SJCRH30 (cell line): ENCODE measurements around the gene PLA2R1. TPM values are rescaled to one million over a fixed set of nuclear protein-coding genes. Genes with fewer than 3 reads are reported as not detected.
"Not testable (repeated sequence)": the region's sequence is repeated elsewhere in the genome, so short reads cannot be mapped to it uniquely, and the experiment has no call there.

Source experiments
- DNase-seq, 2 experiments: peaks; one replicate each; pipeline ENCODE4 v3.0.0-alpha.2; 2015 to 2020
- H3K27ac ChIP-seq: fragments of 250-450 bp; sonication (Bioruptor Pico); 2 replicates; pipeline ENCODE4 v1.5.1; 2020; ENCODE audit warnings: mild to moderate bottlenecking, moderate library complexity
- H3K27me3 ChIP-seq: fragments of 250-450 bp; sonication (Bioruptor Pico); 2 replicates; pipeline ENCODE4 v1.5.1; 2020; ENCODE audit warnings: mild to moderate bottlenecking, moderate library complexity
- H3K36me3 ChIP-seq: fragments of 250-450 bp; sonication (Bioruptor Pico); 2 replicates; pipeline ENCODE4 v1.5.1; 2020; ENCODE audit warnings: mild to moderate bottlenecking, moderate library complexity
- H3K4me1 ChIP-seq: fragments of 250-450 bp; sonication (Bioruptor Pico); 2 replicates; pipeline ENCODE4 v1.5.1; 2020; ENCODE audit warnings: mild to moderate bottlenecking, moderate library complexity
- H3K4me3 ChIP-seq: fragments of 250-450 bp; sonication (Bioruptor Pico); 2 replicates; pipeline ENCODE4 v1.5.1; 2020; ENCODE audit warnings: mild to moderate bottlenecking, moderate library complexity
- H3K9me3 ChIP-seq: fragments of 250-450 bp; sonication (Bioruptor Pico); replicated peaks from 2 replicates; pipeline ENCODE4 v1.5.1; 2020; ENCODE audit warnings: mild to moderate bottlenecking, moderate library complexity
- total RNA-seq: library from RNA; depleted of rRNA; stranded (reverse); fragments of >200 nt; shearing (Covaris generic); gene quantifications from 2 replicates; pipeline ENCODE4 v1.2.3, GENCODE V29; 2014

The PLA2R1 gene
- total RNA-seq, 1 experiment from 2014 or later, result not detected

GRCh38 chr2:159962513-159962912 lies 99.9 kb downstream of the PLA2R1 start:
- not testable (repeated sequence) for H3K27me3 ChIP-seq, H3K27ac ChIP-seq, DNase-seq, H3K36me3 ChIP-seq, H3K9me3 ChIP-seq, H3K4me1 ChIP-seq, H3K4me3 ChIP-seq

GRCh38 chr2:159961451-159961850 lies 101.0 kb downstream of the PLA2R1 start:
- H3K4me1 ChIP-seq, result no peaks in the 10 kb centered on the region; the same call in 1 of the 2 replicates
- no peak overlapping the region for H3K4me3 ChIP-seq
- DNase-seq, result no peak
- H3K9me3 ChIP-seq, result no peaks in the 10 kb centered on the region
- no peak overlapping the region for H3K27ac ChIP-seq
- no peaks in the 10 kb centered on the region for H3K36me3 ChIP-seq
- no peaks in the 10 kb centered on the region for H3K27me3 ChIP-seq

GRCh38 chr2:159961037-159961436 lies 101.4 kb downstream of the PLA2R1 start:
- H3K4me3 ChIP-seq, result no peak overlapping the region
- H3K36me3 ChIP-seq, result no peaks in the 10 kb centered on the region
- no peak overlapping the region for H3K27ac ChIP-seq
- DNase-seq, result no peak
- no peaks in the 10 kb centered on the region for H3K27me3 ChIP-seq
- no peaks in the 10 kb centered on the region; the same call in 1 of the 2 replicates for H3K4me1 ChIP-seq
- H3K9me3 ChIP-seq, result no peaks in the 10 kb centered on the region

GRCh38 chr2:159960414-159960813 lies 102.0 kb downstream of the PLA2R1 start:
- Histone ChIP-seq H3K9me3 (no peaks in the 10 kb centered on the region), H3K27me3 (no peaks in the 10 kb centered on the region), H3K4me3 (no peak overlapping the region), H3K4me1 (no peaks in the 10 kb centered on the region; the same call in 1 of the 2 replicates), H3K27ac (no peak overlapping the region), H3K36me3 (no peaks in the 10 kb centered on the region)
- DNase-seq, result no peak

GRCh38 chr2:159959136-159959535 lies 103.3 kb downstream of the PLA2R1 start:
- Histone ChIP-seq H3K9me3 (no peaks in the 10 kb centered on the region), H3K36me3 (no peaks in the 10 kb centered on the region), H3K4me3 (no peak overlapping the region), H3K4me1 (no peaks in the 10 kb centered on the region; the same call in 1 of the 2 replicates), H3K27me3 (no peaks in the 10 kb centered on the region), H3K27ac (no peak overlapping the region)
- no peak for DNase-seq

- no peaks in the 10 kb centered on the region for H3K36me3 ChIP-seq
- no peaks in the 10 kb centered on the region for H3K27me3 ChIP-seq
- no peak for DNase-seq
These were observed 109.1 kb downstream of the PLA2R1 start for GRCh38 chr2:159953136-159953823.

GRCh38 chr2:159946326-159946999 lies 116.0 kb downstream of the PLA2R1 start:
- Histone ChIP-seq H3K36me3 (no peaks in the 10 kb centered on the region), H3K4me1 (peaks cover 11% of the 10 kb centered on the region), H3K27ac (no peak overlapping the region), H3K27me3 (no peaks in the 10 kb centered on the region), H3K4me3 (no peak overlapping the region), H3K9me3 (no peaks in the 10 kb centered on the region)
- no peak for DNase-seq

More at GRCh38 chr2:159953136-159953823, 109.1 kb downstream of the PLA2R1 start:
- H3K4me3 ChIP-seq, result no peak overlapping the region
- no peaks in the 10 kb centered on the region for H3K9me3 ChIP-seq
- H3K4me1 ChIP-seq, result no peaks in the 10 kb centered on the region
- H3K27ac ChIP-seq, result no peak overlapping the region

GRCh38 chr2:159944874-159945273 lies 117.5 kb downstream of the PLA2R1 start:
- H3K9me3 ChIP-seq, result no peaks in the 10 kb centered on the region
- H3K27me3 ChIP-seq, result no peaks in the 10 kb centered on the region
- peaks cover 14% of the 10 kb centered on the region for H3K4me1 ChIP-seq
- DNase-seq, result no peak
- H3K4me3 ChIP-seq, result no peak overlapping the region
- H3K36me3 ChIP-seq, result no peaks in the 10 kb centered on the region
- no peak overlapping the region for H3K27ac ChIP-seq

- no peaks in the 10 kb centered on the region for H3K27me3 ChIP-seq
- H3K27ac ChIP-seq, result peak overlapping the region; percentile 31; the same call in 1 of the 2 replicates
- H3K4me1 ChIP-seq, result peaks cover 14% of the 10 kb centered on the region
- DNase-seq, result peak; percentile 9 to 62
- H3K9me3 ChIP-seq, result no peaks in the 10 kb centered on the region
- H3K4me3 ChIP-seq, result no peak overlapping the region
- H3K36me3 ChIP-seq, result no peaks in the 10 kb centered on the region
These were observed 120.3 kb downstream of the PLA2R1 start for GRCh38 chr2:159942146-159942545.

GRCh38 chr2:159941729-159942128 lies 120.7 kb downstream of the PLA2R1 start:
- no peaks in the 10 kb centered on the region for H3K9me3 ChIP-seq
- H3K4me1 ChIP-seq, result peaks cover 14% of the 10 kb centered on the region
- no peaks in the 10 kb centered on the region for H3K36me3 ChIP-seq
- H3K4me3 ChIP-seq, result no peak overlapping the region
- DNase-seq, result peak in 1 of 2 experiments; percentile 15
- H3K27ac ChIP-seq, result peak overlapping the region; percentile 31; the same call in 1 of the 2 replicates
- no peaks in the 10 kb centered on the region for H3K27me3 ChIP-seq

GRCh38 chr2:159939946-159940345 lies 122.5 kb downstream of the PLA2R1 start:
- Histone ChIP-seq H3K9me3 (no peaks in the 10 kb centered on the region), H3K4me3 (no peak overlapping the region), H3K36me3 (no peaks in the 10 kb centered on the region), H3K4me1 (peaks cover 14% of the 10 kb centered on the region), H3K27ac (no peak overlapping the region), H3K27me3 (no peaks in the 10 kb centered on the region)
- DNase-seq, result peak in 1 of 2 experiments; percentile 46

- DNase-seq, result no peak
- no peak overlapping the region for H3K4me3 ChIP-seq
- no peaks in the 10 kb centered on the region for H3K9me3 ChIP-seq
These were observed 124.0 kb downstream of the PLA2R1 start for GRCh38 chr2:159938395-159938794.

GRCh38 chr2:159936471-159936870 lies 125.9 kb downstream of the PLA2R1 start:
- peak; percentile 32 to 48 for DNase-seq
- H3K4me1 ChIP-seq, result peaks cover 3% of the 10 kb centered on the region; the same call in 1 of the 2 replicates
- H3K36me3 ChIP-seq, result no peaks in the 10 kb centered on the region

More at GRCh38 chr2:159938395-159938794, 124.0 kb downstream of the PLA2R1 start:
- Histone ChIP-seq H3K4me1 (peaks cover 14% of the 10 kb centered on the region), H3K36me3 (no peaks in the 10 kb centered on the region), H3K27ac (no peak overlapping the region), H3K27me3 (no peaks in the 10 kb centered on the region)

GRCh38 chr2:159933727-159934049 lies 128.7 kb downstream of the PLA2R1 start:
- Histone ChIP-seq H3K27ac (no peak overlapping the region), H3K9me3 (no peaks in the 10 kb centered on the region), H3K36me3 (no peaks in the 10 kb centered on the region), H3K4me3 (no peak overlapping the region), H3K4me1 (no peaks in the 10 kb centered on the region), H3K27me3 (no peaks in the 10 kb centered on the region)
- no peak for DNase-seq

More at GRCh38 chr2:159936471-159936870, 125.9 kb downstream of the PLA2R1 start:
- Histone ChIP-seq H3K27ac (no peak overlapping the region), H3K4me3 (no peak overlapping the region), H3K27me3 (no peaks in the 10 kb centered on the region), H3K9me3 (no peaks in the 10 kb centered on the region)

- H3K9me3 ChIP-seq, result no peaks in the 10 kb centered on the region
- H3K4me3 ChIP-seq, result no peak overlapping the region
- no peak overlapping the region for H3K27ac ChIP-seq
- DNase-seq, result no peak
- H3K4me1 ChIP-seq, result no peaks in the 10 kb centered on the region
- H3K36me3 ChIP-seq, result no peaks in the 10 kb centered on the region
- no peaks in the 10 kb centered on the region for H3K27me3 ChIP-seq
These were observed 129.2 kb downstream of the PLA2R1 start for GRCh38 chr2:159933040-159933726.
